Esophagus squamous epithelium (tissue), 5 donors: ENCODE measurements around the gene CA10. TPM values are rescaled to one million over a fixed set of nuclear protein-coding genes. Genes with fewer than 3 reads are reported as not detected.

Experiments used
- DNase-seq: peaks from one replicate; lab custom pipeline; 2025; lab: John Stamatoyannopoulos, UW
- H3K27ac ChIP-seq, 4 donors: fragments of 200-600 bp; sonication (generic); one replicate each; pipeline ENCODE4 v1.5.1; 2016 to 2019; ENCODE audit warnings: mild to moderate bottlenecking in 1 of 4
- H3K27me3 ChIP-seq, 4 donors: fragments of 200-600 bp; sonication (generic); 1 replicate in 3 of 4; 2 replicates in 1 of 4; pipeline versions ENCODE4 v1.5.1 to v1.6.0; 2017 to 2021; ENCODE audit warnings: antibody characterized with exemption in 1 of 4
- H3K36me3 ChIP-seq, 3 donors: fragments of 200-600 bp; sonication (generic); one replicate each; pipeline ENCODE4 v1.5.1; 2016 to 2019
- H3K4me1 ChIP-seq, 3 donors: fragments of 200-600 bp; sonication (generic); one replicate each; pipeline ENCODE4 v1.5.1; 2017 to 2019
- H3K4me3 ChIP-seq, 4 donors: fragments of 200-600 bp; sonication (generic); 1 replicate in 3 of 4; 2 replicates in 1 of 4; pipeline ENCODE4 v1.5.1; 2016 to 2019; ENCODE audit warnings: mild to moderate bottlenecking in 2 of 4, moderate library complexity in 1 of 4
- H3K9me3 ChIP-seq, 3 donors: fragments of 200-600 bp; sonication (generic); one replicate each; pipeline ENCODE4 v1.5.1; 2016 to 2019
- CTCF ChIP-seq, 6 experiments: fragments of 450-650 bp in 4 of 6; fragments of 200-600 bp in 2 of 6; sonication (generic) in 2 of 6; IDR thresholded peaks; one replicate each; pipeline ENCODE4 v1.5.1; 2016 to 2019; ENCODE audit warnings: antibody characterized with exemption in 6 of 6, mild to moderate bottlenecking in 4 of 6, moderate library complexity in 4 of 6
- POLR2A ChIP-seq, 4 donors: fragments of 450-650 bp; IDR thresholded peaks; one replicate each; pipeline ENCODE4 v1.6.1; 2017; ENCODE audit warnings: antibody characterized with exemption in 4 of 4, mild to moderate bottlenecking in 4 of 4, moderate library complexity in 3 of 4
- WGBS, 2 donors: methylation state at CpG; one replicate each; pipeline ENCODE4 v1.1.5; 2018; 5-methylcytosine and 5-hydroxymethylcytosine counted together
- intact Hi-C: fragments of 100-400 bp; cut with DNase I; formaldehyde crosslinking; loops from one replicate; pipeline ENCODE4 v1.15.0; 2022
- total RNA-seq, 4 donors: library from RNA; depleted of rRNA; stranded (reverse); fragments of >200 nt; gene quantifications; one replicate each; pipeline ENCODE4 v1.1.0, GENCODE V29; 2016
- donor health status: DM: yes; HTN: yes; CAD: no.

The CA10 gene
- total RNA-seq, 4 donors from 2014 or later = 0.38 TPM; not detected in 3

GRCh38 chr17:51890710-51891109, 267.8 kb downstream of the CA10 start:
- TF ChIP-seq POLR2A (IDR thresholded peaks at IDR 0.05) (no peak), CTCF (IDR thresholded peaks at IDR 0.05) (no peak)
- DNase-seq = no peak
- no peaks in the 10 kb centered on the region for H3K9me3 ChIP-seq
- H3K4me3 ChIP-seq = no peak overlapping the region
- H3K36me3 ChIP-seq = no peaks in the 10 kb centered on the region
- H3K4me1 ChIP-seq = no peaks in the 10 kb centered on the region
- WGBS, 2 donors = 60 to 71% methylated on average over 1 of the region's 1 CpG
- H3K27me3 ChIP-seq = no peaks in the 10 kb centered on the region
- intact Hi-C loops = no loop called here
- no peak overlapping the region for H3K27ac ChIP-seq

GRCh38 chr17:51888816-51889215, 269.7 kb downstream of the CA10 start:
- 77 to 83% methylated on average over 1 to 2 of the region's 2 CpGs for WGBS, 2 donors
- Histone ChIP-seq H3K27ac (no peak overlapping the region), H3K4me1 (no peaks in the 10 kb centered on the region), H3K4me3 (no peak overlapping the region), H3K36me3 (no peaks in the 10 kb centered on the region), H3K27me3 (no peaks in the 10 kb centered on the region), H3K9me3 (no peaks in the 10 kb centered on the region)
- DNase-seq = no peak
- intact Hi-C loops = no loop called here
- TF ChIP-seq POLR2A (IDR thresholded peaks at IDR 0.05) (no peak), CTCF (IDR thresholded peaks at IDR 0.05) (no peak)

GRCh38 chr17:51876986-51877385, 281.5 kb downstream of the CA10 start:
- TF ChIP-seq POLR2A (IDR thresholded peaks at IDR 0.05) (no peak), CTCF (IDR thresholded peaks at IDR 0.05) (no peak)
- H3K4me1 ChIP-seq = no peaks in the 10 kb centered on the region
- DNase-seq = no peak
- no peak overlapping the region for H3K4me3 ChIP-seq
- no peak overlapping the region for H3K27ac ChIP-seq
- H3K27me3 ChIP-seq = no peaks in the 10 kb centered on the region
- H3K9me3 ChIP-seq = no peaks in the 10 kb centered on the region
- no peaks in the 10 kb centered on the region for H3K36me3 ChIP-seq
- intact Hi-C loops = no loop called here

GRCh38 chr17:51873302-51873701, 285.2 kb downstream of the CA10 start:
- Histone ChIP-seq H3K36me3 (no peaks in the 10 kb centered on the region), H3K9me3 (no peaks in the 10 kb centered on the region), H3K4me3 (no peak overlapping the region), H3K27ac (no peak overlapping the region), H3K27me3 (no peaks in the 10 kb centered on the region), H3K4me1 (no peaks in the 10 kb centered on the region)
- intact Hi-C loops = no loop called here
- 17 to 26% methylated on average over 3 of the region's 3 CpGs for WGBS, 2 donors
- TF ChIP-seq POLR2A (IDR thresholded peaks at IDR 0.05) = no peak
- no peak for TF ChIP-seq CTCF (IDR thresholded peaks at IDR 0.05)
- DNase-seq = no peak

- H3K4me1 ChIP-seq = no peaks in the 10 kb centered on the region
- no peaks in the 10 kb centered on the region for H3K36me3 ChIP-seq
- TF ChIP-seq CTCF (IDR thresholded peaks at IDR 0.05) (no peak), POLR2A (IDR thresholded peaks at IDR 0.05) (no peak)
- DNase-seq = no peak
- WGBS, 2 donors = 4 to 10% methylated on average over 2 of the region's 2 CpGs
- no peaks in the 10 kb centered on the region for H3K27me3 ChIP-seq
- no peaks in the 10 kb centered on the region for H3K9me3 ChIP-seq
- intact Hi-C loops = no loop called here
- H3K27ac ChIP-seq = no peak overlapping the region
- H3K4me3 ChIP-seq = no peak overlapping the region
Measured at GRCh38 chr17:51869387-51869786, 289.1 kb downstream of the CA10 start.
